K562 (cell line): Measurements from ENCODE around the gene CSNK1G1. TPM values are rescaled to one million over a fixed set of nuclear protein-coding genes. Genes with fewer than 3 reads are reported as not detected.

ENCODE experiments used
- ATF7 ChIP-seq: fragments of 450-650 bp; IDR thresholded peaks from 2 replicates; pipeline ENCODE4 v1.7.1; 2014; ENCODE audit warnings: mild to moderate bottlenecking, moderate library complexity
- HNRNPH1 ChIP-seq: fragments of 200-400 bp; formaldehyde crosslinking; optimal IDR thresholded peaks from 2 replicates; pipeline ENCODE3; 2017; ENCODE audit warnings: low read depth, mild to moderate bottlenecking, low read length, moderate library complexity
- MCM3 ChIP-seq: fragments of 450-650 bp; IDR thresholded peaks from 2 replicates; pipeline ENCODE4 v1.6.1; 2016
- NBN ChIP-seq: fragments of 450-650 bp; IDR thresholded peaks from 2 replicates; pipeline ENCODE4 v1.6.1; 2016; ENCODE audit warnings: low read depth, mild to moderate bottlenecking
- PHF21A ChIP-seq: fragments of 450-650 bp; IDR thresholded peaks from 2 replicates; pipeline ENCODE4 v1.6.1; 2017; ENCODE audit warnings: low read depth, borderline replicate concordance
- POLR2A ChIP-seq: fragments of 450-650 bp; conservative IDR thresholded peaks from 2 replicates; pipeline ENCODE4 v1.6.1; 2016
- PYGO2 ChIP-seq: fragments of 450-650 bp; IDR thresholded peaks from 2 replicates; pipeline ENCODE4 v1.6.1; 2016; ENCODE audit warnings: mild to moderate bottlenecking, missing genetic modification characterization, moderate library complexity, missing compliant biosample characterization
- SIN3A ChIP-seq, 2 experiments: fragments of 150-350 bp in 1 of 2; IDR thresholded peaks; 2 replicates each; pipeline ENCODE4 v1.6.1; 2011 to 2016; ENCODE audit warnings: borderline replicate concordance in 2 of 2, low read depth in 2 of 2, low read length in 2 of 2, mild to moderate bottlenecking in 2 of 2, moderate library complexity in 2 of 2; ENCODE audit not compliant: control insufficient read depth in 1 of 2
- SLC30A9 ChIP-seq: fragments of 250-450 bp; sonication (Bioruptor Pico); IDR thresholded peaks from 2 replicates; pipeline ENCODE4 v1.8.0; 2022; ENCODE audit warnings: mild to moderate bottlenecking, moderate library complexity
- TEAD2 ChIP-seq: fragments of 450-650 bp; IDR thresholded peaks from 2 replicates; pipeline ENCODE4 v1.6.1; 2016; ENCODE audit warnings: missing genetic modification characterization, control low read depth, missing compliant biosample characterization
- U2AF2 ChIP-seq: fragments of 200-400 bp; formaldehyde crosslinking; optimal IDR thresholded peaks from 2 replicates; pipeline ENCODE3; 2017; ENCODE audit warnings: low read depth, mild to moderate bottlenecking, low read length
- ZNF124 ChIP-seq: sonication (generic); formaldehyde crosslinking; IDR thresholded peaks from 2 replicates; pipeline ENCODE4 v1.8.1; 2022; ENCODE audit warnings: missing genetic modification reagents
- ZNF24 ChIP-seq: fragments of 450-650 bp; IDR thresholded peaks from 2 replicates; pipeline ENCODE4 v1.6.1; 2016
- polyA plus RNA-seq, 8 experiments: library from polyadenylated mRNA; depleted of rRNA in 4 of 8; stranded (reverse) in 5 of 8; unstranded in 3 of 8; fragments of >200 nt; fragmentation: Nextera tagmentation in 2 of 8; fragmentation: Illumina TruSeq in 1 of 8; extraction: Ambion mirVana in 2 of 8; extraction: Trizol in 1 of 8; gene quantifications; 2 replicates each; pipeline versions ENCODE4 v1.2.1 to v1.2.3, GENCODE V29; 2011 to 2014; ENCODE audit warnings: inconsistent platforms in 1 of 8, missing spikeins in 1 of 8
- total RNA-seq, 7 experiments: library from RNA; depleted of rRNA in 6 of 7; stranded (reverse); fragments of >200 nt in 6 of 7; fragmentation: Illumina TruSeq in 2 of 7; extraction: Trizol in 2 of 7; gene quantifications; 2 replicates each; pipeline versions ENCODE4 v1.2.1 to v1.2.3, GENCODE V29; 2011 to 2021; ENCODE audit warnings: low replicate concordance in 1 of 7
- TF ChIP-seq, protein P1 (sequence below): fragments of 250-450 bp; sonication (Bioruptor Pico); IDR thresholded peaks from 2 replicates; pipeline ENCODE4 v1.8.0; 2022; ENCODE audit warnings: moderate library complexity, mild to moderate bottlenecking, inconsistent platforms
- TF ChIP-seq, protein P2 (sequence below): fragments of 450-650 bp; IDR thresholded peaks from 2 replicates; pipeline ENCODE4 v1.6.1; 2016
- TF ChIP-seq, protein P3 (sequence below), 2 experiments: fragments of 450-650 bp; formaldehyde crosslinking in 1 of 2; IDR thresholded peaks; 2 replicates each; pipeline versions ENCODE4 v1.4.0 to v1.6.1; 2014 to 2020; ENCODE audit warnings: mild to moderate bottlenecking in 2 of 2, borderline replicate concordance in 1 of 2, low read depth in 1 of 2

Gene CSNK1G1
- total and polyA plus RNA-seq, 9 of the 15 experiments (the other 6 are each of a cell fraction or from before 2014, with no cell fraction given), result 4.5 to 18.5 (median 9.5) TPM

DNA sequence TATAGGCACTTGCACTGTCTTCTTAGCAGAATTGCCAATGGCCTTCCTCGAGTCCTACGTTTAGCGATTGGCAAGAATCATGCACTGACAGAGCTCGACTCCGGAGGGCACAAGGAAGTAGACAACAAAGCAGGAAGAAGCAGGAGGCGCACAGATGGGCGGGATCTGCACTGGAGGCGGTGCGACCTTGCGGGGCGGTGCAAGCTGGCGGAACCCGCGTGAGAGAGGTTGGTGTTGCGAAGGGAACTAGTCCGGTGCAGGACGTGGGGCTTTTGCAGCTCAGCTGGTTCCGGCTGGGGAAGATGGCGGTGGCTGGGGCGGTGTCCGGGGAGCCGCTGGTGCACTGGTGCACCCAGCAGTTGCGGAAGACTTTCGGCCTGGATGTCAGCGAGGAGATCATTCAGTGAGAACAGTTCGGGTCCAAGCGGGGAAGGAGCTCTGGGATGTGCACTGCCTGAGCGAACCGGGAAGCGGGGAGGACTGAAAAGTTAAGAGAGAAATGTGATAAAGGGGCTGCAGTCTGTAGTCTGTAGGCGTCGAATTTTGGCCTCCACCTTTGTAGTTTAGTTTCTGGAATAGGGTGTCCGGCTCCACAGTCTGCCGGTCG, 31.7 kb upstream of the CSNK1G1 start, which contains the start of gene TRIP4 (continued):
- TF ChIP-seq, protein P1, sequence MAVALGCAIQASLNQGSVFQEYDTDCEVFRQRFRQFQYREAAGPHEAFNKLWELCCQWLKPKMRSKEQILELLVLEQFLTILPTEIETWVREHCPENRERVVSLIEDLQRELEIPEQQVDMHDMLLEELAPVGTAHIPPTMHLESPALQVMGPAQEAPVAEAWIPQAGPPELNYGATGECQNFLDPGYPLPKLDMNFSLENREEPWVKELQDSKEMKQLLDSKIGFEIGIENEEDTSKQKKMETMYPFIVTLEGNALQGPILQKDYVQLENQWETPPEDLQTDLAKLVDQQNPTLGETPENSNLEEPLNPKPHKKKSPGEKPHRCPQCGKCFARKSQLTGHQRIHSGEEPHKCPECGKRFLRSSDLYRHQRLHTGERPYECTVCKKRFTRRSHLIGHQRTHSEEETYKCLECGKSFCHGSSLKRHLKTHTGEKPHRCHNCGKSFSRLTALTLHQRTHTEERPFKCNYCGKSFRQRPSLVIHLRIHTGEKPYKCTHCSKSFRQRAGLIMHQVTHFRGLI, result no peak
- peak; percentile 97 to 99 for TF ChIP-seq SIN3A (IDR thresholded peaks at IDR 0.05; ENCODE audit: borderline replicate concordance in 2 of 2, control insufficient read depth in 1 of 2, low read depth in 2 of 2, low read length in 2 of 2)
- TF ChIP-seq SLC30A9 (CRISPR knock-in tag), result no peak
- TF ChIP-seq ZNF24, result peak; percentile 90
- no peak for TF ChIP-seq U2AF2
- TF ChIP-seq PYGO2 (tag), result no peak
- peak; percentile 83 for TF ChIP-seq PHF21A
- TF ChIP-seq POLR2A, result peak; percentile 91
- no peak for TF ChIP-seq ZNF124 (CRISPR knock-in tag)
- TF ChIP-seq ATF7, result peak; percentile 88
- TF ChIP-seq TEAD2 (tag), result no peak
- TF ChIP-seq, protein P2, sequence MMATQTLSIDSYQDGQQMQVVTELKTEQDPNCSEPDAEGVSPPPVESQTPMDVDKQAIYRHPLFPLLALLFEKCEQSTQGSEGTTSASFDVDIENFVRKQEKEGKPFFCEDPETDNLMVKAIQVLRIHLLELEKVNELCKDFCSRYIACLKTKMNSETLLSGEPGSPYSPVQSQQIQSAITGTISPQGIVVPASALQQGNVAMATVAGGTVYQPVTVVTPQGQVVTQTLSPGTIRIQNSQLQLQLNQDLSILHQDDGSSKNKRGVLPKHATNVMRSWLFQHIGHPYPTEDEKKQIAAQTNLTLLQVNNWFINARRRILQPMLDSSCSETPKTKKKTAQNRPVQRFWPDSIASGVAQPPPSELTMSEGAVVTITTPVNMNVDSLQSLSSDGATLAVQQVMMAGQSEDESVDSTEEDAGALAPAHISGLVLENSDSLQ, result peak; percentile 74
- TF ChIP-seq, protein P3, sequence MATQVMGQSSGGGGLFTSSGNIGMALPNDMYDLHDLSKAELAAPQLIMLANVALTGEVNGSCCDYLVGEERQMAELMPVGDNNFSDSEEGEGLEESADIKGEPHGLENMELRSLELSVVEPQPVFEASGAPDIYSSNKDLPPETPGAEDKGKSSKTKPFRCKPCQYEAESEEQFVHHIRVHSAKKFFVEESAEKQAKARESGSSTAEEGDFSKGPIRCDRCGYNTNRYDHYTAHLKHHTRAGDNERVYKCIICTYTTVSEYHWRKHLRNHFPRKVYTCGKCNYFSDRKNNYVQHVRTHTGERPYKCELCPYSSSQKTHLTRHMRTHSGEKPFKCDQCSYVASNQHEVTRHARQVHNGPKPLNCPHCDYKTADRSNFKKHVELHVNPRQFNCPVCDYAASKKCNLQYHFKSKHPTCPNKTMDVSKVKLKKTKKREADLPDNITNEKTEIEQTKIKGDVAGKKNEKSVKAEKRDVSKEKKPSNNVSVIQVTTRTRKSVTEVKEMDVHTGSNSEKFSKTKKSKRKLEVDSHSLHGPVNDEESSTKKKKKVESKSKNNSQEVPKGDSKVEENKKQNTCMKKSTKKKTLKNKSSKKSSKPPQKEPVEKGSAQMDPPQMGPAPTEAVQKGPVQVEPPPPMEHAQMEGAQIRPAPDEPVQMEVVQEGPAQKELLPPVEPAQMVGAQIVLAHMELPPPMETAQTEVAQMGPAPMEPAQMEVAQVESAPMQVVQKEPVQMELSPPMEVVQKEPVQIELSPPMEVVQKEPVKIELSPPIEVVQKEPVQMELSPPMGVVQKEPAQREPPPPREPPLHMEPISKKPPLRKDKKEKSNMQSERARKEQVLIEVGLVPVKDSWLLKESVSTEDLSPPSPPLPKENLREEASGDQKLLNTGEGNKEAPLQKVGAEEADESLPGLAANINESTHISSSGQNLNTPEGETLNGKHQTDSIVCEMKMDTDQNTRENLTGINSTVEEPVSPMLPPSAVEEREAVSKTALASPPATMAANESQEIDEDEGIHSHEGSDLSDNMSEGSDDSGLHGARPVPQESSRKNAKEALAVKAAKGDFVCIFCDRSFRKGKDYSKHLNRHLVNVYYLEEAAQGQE (IDR thresholded peaks at IDR 0.05; ENCODE audit: borderline replicate concordance), result peak; percentile 27; the same call in 1 of the 2 replicates
- TF ChIP-seq, protein P3 (CRISPR knock-in tag; IDR thresholded peaks at IDR 0.05; ENCODE audit: low read depth), result peak; percentile 81; the same call in 1 of the 2 replicates
- TF ChIP-seq HNRNPH1, result no peak
- peak; percentile 97 for TF ChIP-seq NBN
- TF ChIP-seq MCM3, result no peak
